Measurements from ENCODE around the gene HAT1. TPM values are rescaled to one million over a fixed set of nuclear protein-coding genes. Genes with fewer than 3 reads are reported as not detected.

HAT1 gene, protein sequence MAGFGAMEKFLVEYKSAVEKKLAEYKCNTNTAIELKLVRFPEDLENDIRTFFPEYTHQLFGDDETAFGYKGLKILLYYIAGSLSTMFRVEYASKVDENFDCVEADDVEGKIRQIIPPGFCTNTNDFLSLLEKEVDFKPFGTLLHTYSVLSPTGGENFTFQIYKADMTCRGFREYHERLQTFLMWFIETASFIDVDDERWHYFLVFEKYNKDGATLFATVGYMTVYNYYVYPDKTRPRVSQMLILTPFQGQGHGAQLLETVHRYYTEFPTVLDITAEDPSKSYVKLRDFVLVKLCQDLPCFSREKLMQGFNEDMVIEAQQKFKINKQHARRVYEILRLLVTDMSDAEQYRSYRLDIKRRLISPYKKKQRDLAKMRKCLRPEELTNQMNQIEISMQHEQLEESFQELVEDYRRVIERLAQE
- 70.1 to 88.9 TPM (median 78.8 TPM) in 5 replicates for total RNA-seq (2022; extraction: Qiagen RNA extraction; ENCODE audit: low read depth)

DNA sequence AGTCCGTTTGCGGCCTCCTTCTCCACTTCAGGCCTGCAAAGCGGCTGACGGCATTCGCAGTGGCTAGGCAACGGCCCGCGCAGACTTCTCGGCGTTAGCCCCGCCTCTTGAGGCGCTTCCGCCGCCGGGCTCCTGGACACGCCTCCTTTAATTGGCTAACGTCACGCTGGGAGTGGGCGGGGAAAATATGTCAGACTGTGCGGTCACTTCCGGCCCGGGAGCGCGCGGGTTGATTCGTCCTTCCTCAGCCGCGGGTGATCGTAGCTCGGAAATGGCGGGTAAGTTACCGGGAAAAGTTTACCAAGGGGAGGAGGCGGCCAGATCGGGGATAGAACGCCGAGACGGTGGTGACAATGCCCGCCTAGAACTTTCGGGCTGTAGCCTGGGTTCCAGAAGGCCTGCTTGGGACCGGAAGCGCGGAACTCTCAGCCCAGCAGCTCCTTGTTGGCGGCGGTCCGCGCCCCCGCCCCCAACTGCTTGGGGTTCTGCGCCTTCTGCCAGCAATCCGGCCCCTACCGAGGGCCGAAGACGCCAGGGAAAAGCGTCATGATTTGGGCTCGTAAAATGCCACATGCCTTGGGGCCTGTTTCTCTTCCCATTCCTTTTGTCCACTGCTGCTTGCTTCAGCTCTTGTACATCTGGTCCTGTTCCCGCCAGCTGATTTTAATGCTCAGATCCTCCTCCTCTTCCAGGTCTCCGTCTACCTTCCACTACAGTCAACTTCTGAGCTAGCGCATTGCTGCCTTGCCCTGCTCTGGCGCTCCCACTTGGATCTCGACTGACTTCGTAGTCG, at the start of gene HAT1:
Gene HAT1, plus strand, starts transcription at position 232 of the 793 bp plus-strand sequence. Its CDS starts 40 bp downstream, at position 272.

DNA sequence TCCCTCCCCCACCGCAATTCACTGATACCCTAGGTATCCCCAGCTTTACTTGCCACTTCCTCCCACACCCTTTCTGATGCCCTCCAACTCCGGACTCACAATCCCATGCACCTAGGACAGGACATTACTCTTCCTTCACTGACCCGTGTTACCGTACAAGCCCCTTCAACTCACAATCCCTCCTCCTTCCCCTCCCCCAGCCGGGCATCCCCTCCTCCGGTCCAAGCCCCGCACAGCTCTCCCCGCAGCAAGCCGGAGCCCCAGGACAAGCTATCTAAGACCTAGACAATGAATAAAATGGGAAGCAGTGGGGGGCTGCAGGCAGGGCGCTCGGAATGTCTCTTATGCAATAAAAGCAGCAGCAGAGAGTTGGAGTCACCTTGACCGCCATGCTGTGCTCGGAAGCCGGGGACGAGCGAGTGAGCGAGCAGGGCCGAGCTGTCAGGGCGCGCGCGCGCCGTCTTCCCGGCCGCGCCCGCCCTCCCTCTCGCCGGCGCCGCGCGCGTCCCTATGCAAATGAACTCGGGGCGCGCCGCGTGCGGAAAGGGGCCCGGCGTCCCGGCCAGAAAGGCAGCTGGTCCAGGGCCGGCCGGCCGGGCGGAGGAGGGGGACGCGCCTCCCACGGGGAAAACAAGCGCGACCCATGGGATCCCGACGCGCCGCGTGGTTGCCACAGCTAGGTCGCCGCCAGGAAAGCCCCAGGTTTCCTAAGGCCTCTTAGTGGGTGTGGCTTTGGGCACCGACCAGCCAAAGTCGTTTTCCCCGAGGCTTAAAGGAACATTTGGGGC, 28.2 kb upstream of the HAT1 start, which contains the start of gene SLC25A12:
Gene SLC25A12, minus strand, starts transcription at position 421 of the 788 bp plus-strand sequence. Its CDS starts 30 bp downstream, at position 391.

DNA sequence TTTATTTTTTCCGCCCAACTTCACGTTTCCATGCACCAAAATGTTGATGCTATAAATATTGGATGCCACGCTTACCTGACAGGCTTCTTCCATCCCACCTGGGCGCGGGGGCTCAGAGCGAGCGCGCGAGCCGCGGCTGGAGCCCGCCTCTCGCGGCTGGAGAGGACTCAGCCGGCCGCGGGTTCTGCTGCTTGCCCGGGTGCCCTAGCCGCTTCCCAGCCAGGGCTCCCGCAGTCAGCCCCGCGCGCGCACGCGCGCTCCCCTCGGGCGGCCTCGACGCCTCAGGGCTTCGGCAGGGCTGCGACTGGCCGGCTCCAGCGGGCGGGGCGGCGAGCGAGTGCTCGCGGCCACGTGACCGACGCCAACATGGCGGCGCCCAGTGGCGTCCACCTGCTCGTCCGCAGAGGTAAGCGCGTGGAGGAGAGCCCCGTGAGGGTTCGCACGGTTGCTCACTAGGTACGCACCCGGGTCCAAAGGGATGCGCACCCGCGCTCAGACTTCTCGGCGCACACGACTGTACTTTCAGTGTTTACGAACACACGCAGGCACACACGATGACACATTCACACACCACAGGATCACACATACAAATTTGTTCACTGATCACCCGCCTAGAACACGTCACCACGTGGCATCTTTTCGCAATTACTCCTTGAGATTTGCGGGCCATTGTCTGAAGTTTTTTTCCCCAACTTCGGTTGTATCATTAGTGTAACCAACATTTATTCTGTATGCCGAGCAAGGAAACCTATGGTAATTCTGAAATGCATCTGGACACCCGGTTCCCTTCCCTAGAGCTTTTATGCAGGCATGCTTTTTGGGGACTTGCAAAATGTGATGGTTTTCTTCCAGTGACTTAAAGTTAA, 77.6 kb downstream of the HAT1 start, which contains the start of gene METAP1D:
Gene METAP1D, plus strand, starts transcription at position 350 of the 866 bp plus-strand sequence. Its CDS starts 17 bp downstream, at position 367.

Other genes with a start within 250 kb of the HAT1 start
- 62.8 to 79.3 TPM (median 72.0 TPM) in 5 replicates for gene DYNC1I2, start 235.0 kb upstream of the HAT1 start, total RNA-seq (2022; extraction: Qiagen RNA extraction; ENCODE audit: low read depth)
- gene SLC25A12, start 28.2 kb upstream of the HAT1 start, total RNA-seq (2022; extraction: Qiagen RNA extraction; ENCODE audit: low read depth) = 12.3 to 16.3 TPM (median 14.8 TPM) in 5 replicates
- gene METAP1D, start 77.5 kb downstream of the HAT1 start, total RNA-seq (2022; extraction: Qiagen RNA extraction; ENCODE audit: low read depth) = 2.7 to 3.2 TPM (median 3.0 TPM) in 5 replicates
- 3.6 to 4.2 TPM (median 3.9 TPM) in 5 replicates for gene DLX1, start 163.0 kb downstream of the HAT1 start, total RNA-seq (2022; extraction: Qiagen RNA extraction; ENCODE audit: low read depth)
- 0.61 to 0.89 TPM (median 0.74 TPM) in 5 replicates for gene DLX2, start 180.4 kb downstream of the HAT1 start, total RNA-seq (2022; extraction: Qiagen RNA extraction; ENCODE audit: low read depth)

Data from A549 treated with DMSO at 1 μM for 4 hours (cell line).